ENCODE results near the gene NUCKS1.

The NUCKS1 gene

DNA sequence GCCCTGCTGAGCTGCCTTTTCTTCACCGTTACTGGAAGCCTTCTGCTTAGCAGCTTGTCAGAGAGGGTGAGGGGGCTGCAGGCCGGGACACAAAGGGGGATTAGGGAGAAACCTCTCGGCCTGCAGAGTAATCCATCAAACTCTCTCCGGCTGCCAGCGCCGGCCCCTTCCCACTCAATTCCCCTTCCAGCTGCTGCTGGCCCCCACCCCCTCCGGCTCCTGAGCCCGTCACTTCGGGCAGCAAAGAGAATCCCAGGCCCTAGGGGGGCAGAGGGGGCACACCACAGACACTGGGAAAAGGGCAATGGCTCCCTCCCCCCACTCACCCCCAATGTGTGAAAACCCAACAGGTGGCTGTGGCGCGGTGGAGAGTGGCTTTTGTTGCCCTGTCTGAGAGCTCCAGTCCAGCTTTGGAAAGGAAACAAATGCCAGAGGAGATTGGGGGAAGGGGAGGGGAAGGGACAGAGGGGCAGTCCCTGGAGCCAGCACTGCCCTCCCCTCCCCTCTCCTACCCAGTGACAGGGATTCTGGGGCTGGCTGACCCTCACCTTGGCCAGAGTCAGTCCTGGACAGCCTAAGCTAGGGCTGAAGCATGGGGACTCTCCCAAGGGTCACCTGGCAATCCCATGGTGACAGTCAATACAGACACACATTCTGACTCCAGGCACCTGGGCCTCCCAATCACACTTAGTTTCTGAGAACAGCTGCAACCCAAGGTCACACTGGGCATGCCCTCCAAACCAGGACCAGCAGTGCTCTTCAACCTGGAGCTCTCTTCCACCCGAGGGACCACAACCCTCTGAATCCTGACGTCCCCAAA lies 79.2 kb downstream of the NUCKS1 start:
- no peak for DNase-seq (ENCODE audit: extremely low read depth in 1 of 2, low read depth in 1 of 2)

DNA sequence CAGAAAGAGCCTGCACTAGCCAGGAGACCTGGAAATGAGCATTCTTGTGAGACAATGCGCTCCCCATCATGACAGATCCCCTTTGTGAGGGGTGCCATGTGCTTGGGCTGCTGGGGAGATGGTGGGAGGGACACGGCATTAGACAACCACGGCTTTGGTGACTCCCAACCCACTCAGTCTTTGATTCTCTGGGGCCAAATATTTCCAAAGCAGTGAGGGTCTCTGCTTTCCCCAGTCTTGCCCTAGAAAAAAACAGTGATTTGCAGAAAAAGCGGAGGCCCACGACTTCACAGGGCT lies 79.9 kb downstream of the NUCKS1 start:
- DNase-seq (ENCODE audit: extremely low read depth in 1 of 2, low read depth in 1 of 2) = no peak

DNA sequence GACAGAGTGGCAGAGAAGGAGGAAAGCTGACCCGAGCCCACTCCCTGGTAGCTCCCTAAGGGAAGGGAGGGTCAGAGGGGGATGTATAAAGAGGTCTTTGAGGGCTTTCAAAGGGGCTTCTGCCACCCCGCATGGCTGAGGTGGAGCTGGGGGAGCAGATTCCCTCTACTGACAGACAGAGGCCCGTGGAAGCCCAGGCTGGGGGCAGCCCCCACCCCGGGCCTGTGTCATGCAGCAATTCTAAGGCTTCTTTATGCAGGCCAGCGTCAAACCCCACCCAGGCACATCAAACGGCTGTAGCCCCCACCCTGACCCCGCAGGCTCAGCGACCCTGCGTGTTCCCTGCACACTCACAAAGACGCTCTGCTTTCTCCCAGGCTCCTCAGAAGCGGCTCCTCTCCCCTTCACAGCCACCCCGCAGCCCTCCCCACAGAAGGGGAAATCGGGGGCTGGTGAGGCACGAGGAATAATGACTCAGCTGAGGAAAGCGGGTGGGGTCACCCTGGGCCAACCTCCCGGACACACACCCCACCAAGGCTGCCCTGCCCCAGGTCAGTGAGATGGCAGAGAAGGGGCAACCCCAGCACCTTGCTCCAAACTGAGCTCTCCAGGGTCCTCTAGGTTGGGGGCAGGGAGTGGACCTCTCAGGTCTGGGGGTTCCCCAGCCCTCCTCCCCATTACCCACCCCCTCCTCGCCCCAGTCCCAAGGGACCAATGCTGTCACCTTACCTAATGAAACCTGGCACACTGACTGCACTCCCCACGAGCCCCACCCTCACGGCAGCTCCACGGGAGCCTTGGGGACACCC lies 80.4 kb downstream of the NUCKS1 start:
- no peak for DNase-seq (ENCODE audit: extremely low read depth in 1 of 2, low read depth in 1 of 2)

DNA sequence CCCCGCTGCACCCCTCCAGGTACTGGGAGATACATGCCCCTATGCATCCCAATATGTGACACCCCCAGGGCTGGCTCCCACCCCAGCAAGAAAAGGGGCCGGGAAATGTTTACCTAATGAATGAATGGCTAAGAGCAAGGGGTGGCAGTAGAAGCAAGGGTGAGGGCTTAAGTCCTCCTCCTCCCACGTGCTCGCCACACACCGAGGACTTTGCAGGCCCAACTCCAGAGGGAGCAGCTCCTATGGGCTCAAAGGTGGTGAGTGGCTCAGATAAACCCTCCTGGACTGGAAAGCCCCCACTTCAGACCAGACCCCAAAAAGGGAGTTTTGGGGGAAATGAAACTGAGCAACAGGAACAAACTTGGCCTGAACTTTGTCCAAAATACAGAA lies 81.0 kb downstream of the NUCKS1 start:
- DNase-seq (ENCODE audit: extremely low read depth in 1 of 2, low read depth in 1 of 2) = no peak

DNA sequence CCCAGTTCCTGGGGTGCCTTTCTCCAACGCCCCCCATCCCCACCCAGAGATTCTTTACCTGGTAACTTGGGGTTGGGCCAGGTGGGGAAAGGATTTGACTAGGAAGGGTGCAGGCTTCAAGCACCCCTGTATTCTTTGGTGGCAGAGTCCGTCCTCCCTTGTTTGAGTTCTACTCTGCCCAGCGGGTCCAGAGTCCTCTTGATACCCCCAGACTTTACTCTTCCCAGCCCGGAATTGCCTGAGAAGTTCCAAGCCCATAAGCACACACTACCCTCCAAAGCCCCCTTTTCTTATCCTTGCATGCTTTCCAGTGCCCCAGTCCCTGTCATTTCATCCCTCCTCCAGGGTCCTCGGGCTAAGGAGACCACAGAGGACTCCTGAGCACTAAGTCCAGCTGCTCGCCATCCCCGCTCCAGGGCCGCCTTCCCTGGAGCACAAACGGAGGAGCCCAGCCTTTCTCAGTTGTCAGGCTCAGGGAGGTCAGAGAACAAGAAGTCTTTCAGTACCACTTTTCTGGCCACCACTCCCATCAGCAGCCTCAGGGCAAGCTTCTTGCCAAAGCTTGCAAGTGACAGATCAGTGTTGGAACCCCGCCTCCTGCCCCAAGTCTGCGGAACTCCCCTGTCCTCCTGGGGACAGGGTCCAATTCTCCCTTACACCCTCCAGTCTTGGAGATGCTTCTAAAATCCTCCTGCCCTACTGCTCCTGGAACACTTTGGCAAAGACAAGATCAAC lies 81.9 kb downstream of the NUCKS1 start:
- no peak for DNase-seq (ENCODE audit: extremely low read depth in 1 of 2, low read depth in 1 of 2)

DNA sequence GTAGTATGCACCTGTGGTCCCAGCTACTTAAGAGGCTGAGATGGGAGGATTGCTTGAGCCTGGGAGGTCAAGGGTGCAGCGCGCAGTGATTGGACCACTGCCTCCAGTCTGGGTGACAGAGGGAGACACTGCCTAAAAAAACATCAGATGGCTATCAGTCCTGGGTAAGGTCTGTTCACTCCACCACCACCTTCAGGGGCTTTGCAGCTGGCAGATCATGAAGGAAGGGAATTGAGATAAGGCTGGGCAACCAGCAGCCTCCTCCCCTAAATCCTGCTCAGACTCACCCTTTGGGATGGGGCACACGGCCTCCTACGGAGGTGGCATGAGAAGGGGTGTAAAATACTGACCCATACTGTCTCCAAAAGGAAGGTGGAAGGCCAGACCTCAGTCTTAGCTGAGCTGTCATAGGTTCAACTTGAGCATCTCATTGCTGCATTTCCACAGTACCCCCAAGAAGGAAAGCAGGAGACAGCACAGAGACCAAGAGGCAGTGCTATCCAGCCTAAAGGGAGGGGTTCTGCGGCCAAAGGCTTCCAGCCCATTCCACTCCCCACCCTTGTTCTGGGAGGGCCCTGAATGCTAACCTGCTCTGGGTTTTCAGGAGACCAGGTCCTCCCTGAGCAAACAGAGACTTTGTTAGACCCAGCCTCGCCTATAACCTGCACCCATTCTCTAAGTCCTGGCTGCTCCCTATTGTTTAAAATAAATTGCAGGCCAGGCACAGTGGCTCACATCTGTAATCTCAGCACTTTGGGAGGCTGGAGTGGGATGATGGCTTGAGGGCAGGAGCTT lies 83.4 kb downstream of the NUCKS1 start:
- DNase-seq (ENCODE audit: extremely low read depth in 1 of 2, low read depth in 1 of 2) = no peak

DNA sequence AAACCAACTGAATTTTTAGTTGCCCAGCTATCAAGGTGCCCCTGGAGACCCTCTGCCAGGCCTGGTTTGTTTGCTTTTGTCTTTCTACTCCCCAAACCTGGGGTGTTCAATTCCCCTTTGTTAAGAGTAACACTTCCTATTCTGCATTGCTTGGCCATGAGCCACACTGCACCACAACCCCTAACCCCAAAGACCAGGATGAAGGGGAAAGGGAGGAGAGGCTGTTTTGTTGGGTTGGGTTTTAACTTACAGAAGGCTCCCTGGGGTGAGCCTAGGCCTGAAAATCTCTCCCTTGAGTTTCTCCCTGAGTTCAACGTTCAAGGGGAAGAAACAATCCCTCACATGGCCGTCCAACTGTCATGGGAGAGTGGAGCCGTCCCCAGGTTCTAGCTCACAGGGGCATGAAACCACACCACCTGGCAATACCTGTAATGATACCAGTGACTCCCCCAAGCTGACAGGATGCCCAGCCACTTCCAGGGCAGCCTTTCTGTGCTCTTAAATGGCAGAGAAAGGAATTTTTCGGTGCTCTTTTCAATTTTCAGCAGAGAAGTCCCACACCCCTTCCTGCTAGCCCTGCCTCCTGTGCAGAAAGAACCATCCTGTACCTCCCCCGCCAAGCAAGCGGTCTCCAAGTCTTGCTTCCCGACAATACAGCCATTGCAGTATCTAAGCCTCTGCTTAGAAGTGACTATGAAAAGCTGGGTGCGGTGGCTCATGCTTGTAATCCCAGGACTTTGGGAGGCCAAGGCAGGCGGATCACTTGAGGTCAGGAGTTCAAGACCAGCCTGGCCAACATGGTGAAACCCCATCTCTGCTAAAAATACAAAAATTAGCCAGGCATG lies 84.6 kb downstream of the NUCKS1 start:
- DNase-seq (ENCODE audit: extremely low read depth in 1 of 2, low read depth in 1 of 2) = no peak

DNA sequence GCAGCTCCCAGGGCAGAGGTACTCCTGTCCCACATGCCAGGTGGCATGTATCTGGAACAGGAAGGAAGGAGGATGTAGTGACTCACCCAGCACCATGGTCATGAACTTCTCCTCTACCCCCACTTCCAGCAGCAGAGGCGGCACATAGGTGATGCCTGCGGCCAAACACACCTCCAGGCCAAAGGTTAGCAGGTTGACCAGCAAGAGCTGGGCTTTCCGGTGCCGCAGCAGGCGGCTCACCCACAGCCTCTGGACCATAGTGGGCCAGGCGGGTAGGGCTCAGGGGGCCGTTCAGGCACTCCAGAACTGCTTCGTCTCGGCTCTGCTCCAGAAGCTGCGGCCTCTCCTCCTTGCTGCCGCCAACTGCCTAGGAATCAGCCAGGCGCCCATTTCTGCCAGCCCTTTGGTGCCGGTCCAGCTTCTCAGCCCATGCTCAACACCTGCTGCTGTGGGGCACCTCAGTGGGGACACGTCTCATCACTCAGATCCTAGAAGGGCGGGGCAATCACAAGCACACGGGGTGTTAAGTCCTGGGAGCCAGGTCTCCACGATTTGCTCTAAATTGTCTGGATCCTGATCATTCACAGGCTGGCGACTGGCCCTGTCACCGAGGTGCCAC lies 85.5 kb downstream of the NUCKS1 start:
- DNase-seq (ENCODE audit: extremely low read depth in 1 of 2, low read depth in 1 of 2) = no peak

DNA sequence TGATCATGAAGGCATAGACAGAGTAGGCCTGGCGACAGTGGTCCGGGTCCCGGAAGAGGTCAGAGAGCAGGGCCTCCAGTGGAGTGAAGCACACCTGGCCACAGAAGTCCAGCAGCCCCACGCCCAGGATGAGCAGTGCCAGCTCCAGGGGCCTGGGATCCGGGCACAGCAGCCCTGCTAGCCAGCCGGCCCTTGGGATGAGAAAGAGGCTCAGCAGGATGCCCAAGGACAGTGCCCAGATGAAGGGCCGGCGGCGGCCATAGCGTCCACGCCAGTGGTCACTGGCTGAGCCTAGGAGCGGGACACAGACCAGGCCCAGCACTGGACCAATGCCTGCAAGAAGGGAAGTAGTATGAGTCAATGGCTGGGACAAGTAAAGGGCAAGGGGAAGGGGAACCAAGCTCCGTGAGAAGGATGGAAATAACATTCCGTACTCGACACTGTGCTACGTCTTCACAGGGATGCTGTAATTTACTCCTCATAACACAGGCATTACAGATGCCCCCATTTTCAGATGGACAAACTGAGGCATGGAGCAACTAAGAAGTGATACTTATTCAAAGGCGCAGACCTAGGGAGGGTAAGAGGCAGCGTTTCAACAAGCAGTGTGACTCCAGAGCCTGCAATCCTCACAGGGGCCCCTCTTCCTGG lies 86.6 kb downstream of the NUCKS1 start:
- DNase-seq (ENCODE audit: extremely low read depth in 1 of 2, low read depth in 1 of 2) = no peak

All from stimulated activated CD8-positive, alpha-beta memory T cell treated with anti-CD3 and anti-CD28 coated beads, Interleukin-7, amount 100 ng/mL, for 48 hours (primary cell).